HepG2 (cell line): Measurements from ENCODE around the gene TBC1D22A. TPM values are rescaled to one million over a fixed set of nuclear protein-coding genes. Genes with fewer than 3 reads are reported as not detected.

Source experiments
- CREB1 ChIP-seq, 2 experiments: fragments of 450-650 bp in 1 of 2; IDR thresholded peaks; 2 replicates each; pipeline ENCODE4 v1.6.1; 2016 to 2017; ENCODE audit warnings: control low read depth in 1 of 2, mild to moderate bottlenecking in 1 of 2, missing compliant biosample characterization in 1 of 2, missing genetic modification characterization in 1 of 2
- FOSL2 ChIP-seq: sonication (generic); formaldehyde crosslinking; IDR thresholded peaks from 2 replicates; pipeline ENCODE4 v1.4.0; 2020; ENCODE audit warnings: missing genetic modification reagents
- LCORL ChIP-seq, 2 experiments: fragments of 450-650 bp in 1 of 2; sonication (generic) in 1 of 2; formaldehyde crosslinking in 1 of 2; IDR thresholded peaks; 2 replicates each; pipeline versions ENCODE4 v1.5.0 to v1.6.1; 2017 to 2020; ENCODE audit warnings: antibody characterized with exemption in 1 of 2, missing genetic modification reagents in 1 of 2
- MED8 ChIP-seq: sonication (generic); formaldehyde crosslinking; IDR thresholded peaks from 2 replicates; pipeline ENCODE4 v1.8.1; 2023; ENCODE audit warnings: mild to moderate bottlenecking, missing genetic modification reagents; ENCODE audit not compliant: insufficient replicate concordance
- MEIS2 ChIP-seq: sonication (generic); formaldehyde crosslinking; IDR thresholded peaks from 2 replicates; pipeline ENCODE4 v1.9.0; 2021; ENCODE audit warnings: mild to moderate bottlenecking, missing genetic modification reagents
- PAX8 ChIP-seq: sonication (generic); formaldehyde crosslinking; IDR thresholded peaks from 2 replicates; pipeline ENCODE4 v1.8.0; 2022; ENCODE audit warnings: mild to moderate bottlenecking, missing genetic modification reagents, borderline replicate concordance
- RELA ChIP-seq: sonication (generic); formaldehyde crosslinking; IDR thresholded peaks from 2 replicates; pipeline ENCODE4 v1.4.0; 2020; ENCODE audit warnings: missing genetic modification reagents
- RNF2 ChIP-seq: fragments of 450-650 bp; conservative IDR thresholded peaks from 2 replicates; pipeline ENCODE4 v1.6.1; 2016; ENCODE audit warnings: low read depth
- ZC3H13 ChIP-seq: sonication (generic); formaldehyde crosslinking; IDR thresholded peaks from 2 replicates; pipeline ENCODE4 v1.8.1; 2023; ENCODE audit warnings: mild to moderate bottlenecking, missing genetic modification reagents, moderate library complexity
- ZNF253 ChIP-seq: sonication (generic); formaldehyde crosslinking; IDR thresholded peaks from 2 replicates; pipeline ENCODE4 v1.8.0; 2022; ENCODE audit warnings: mild to moderate bottlenecking, missing genetic modification reagents, borderline replicate concordance
- ZNF274 ChIP-seq: sonication (generic); formaldehyde crosslinking; IDR thresholded peaks from 2 replicates; pipeline ENCODE4 v1.5.1; 2020; ENCODE audit warnings: mild to moderate bottlenecking, missing genetic modification reagents
- ZNF652 ChIP-seq: IDR thresholded peaks from 2 replicates; pipeline ENCODE4 v1.6.1; 2016; ENCODE audit warnings: low read depth, borderline replicate concordance
- polyA plus RNA-seq, 8 experiments: library from polyadenylated mRNA; depleted of rRNA in 3 of 8; stranded (reverse) in 7 of 8; unstranded in 1 of 8; fragments of >200 nt; fragmentation: Illumina TruSeq in 4 of 8; extraction: Trizol in 4 of 8; gene quantifications; 2 replicates each; pipeline versions ENCODE4 v1.2.1 to v1.2.3, GENCODE V29; 2011 to 2016; ENCODE audit warnings: low read depth in 4 of 8, missing spikeins in 1 of 8, mixed read lengths in 1 of 8; ENCODE audit not compliant: insufficient read depth in 1 of 8
- total RNA-seq, 5 experiments: library from RNA; depleted of rRNA; stranded (reverse); fragments of >200 nt; fragmentation: Illumina TruSeq; extraction: Trizol; gene quantifications; 2 replicates each; pipeline ENCODE4 v1.2.3, GENCODE V29; 2016; ENCODE audit warnings: low read depth in 1 of 5
- TF ChIP-seq, protein P1 (sequence below): sonication (generic); formaldehyde crosslinking; IDR thresholded peaks from 2 replicates; pipeline ENCODE4 v1.8.0; 2022; ENCODE audit warnings: missing genetic modification reagents, mild to moderate bottlenecking, inconsistent platforms, borderline replicate concordance
- TF ChIP-seq, protein P2 (sequence below): sonication (generic); formaldehyde crosslinking; IDR thresholded peaks from 2 replicates; pipeline ENCODE4 v1.5.0; 2020; ENCODE audit warnings: missing genetic modification reagents, mild to moderate bottlenecking, borderline replicate concordance
- TF ChIP-seq, protein P3 (sequence below): fragments of 450-650 bp; IDR thresholded peaks from 2 replicates; pipeline ENCODE4 v1.6.1; 2017; ENCODE audit warnings: mild to moderate bottlenecking
- TF ChIP-seq, protein P4 (sequence below): IDR thresholded peaks from 2 replicates; pipeline ENCODE4 v1.6.1; 2016
- TF ChIP-seq, protein P5 (sequence below): fragments of 450-650 bp; IDR thresholded peaks from 2 replicates; pipeline ENCODE4 v1.6.1; 2016

TBC1D22A gene
- total and polyA plus RNA-seq, 2 of the 13 experiments (the other 11 are each of a cell fraction or from before 2014, with no cell fraction given): 17.3 to 18.0 TPM

DNA sequence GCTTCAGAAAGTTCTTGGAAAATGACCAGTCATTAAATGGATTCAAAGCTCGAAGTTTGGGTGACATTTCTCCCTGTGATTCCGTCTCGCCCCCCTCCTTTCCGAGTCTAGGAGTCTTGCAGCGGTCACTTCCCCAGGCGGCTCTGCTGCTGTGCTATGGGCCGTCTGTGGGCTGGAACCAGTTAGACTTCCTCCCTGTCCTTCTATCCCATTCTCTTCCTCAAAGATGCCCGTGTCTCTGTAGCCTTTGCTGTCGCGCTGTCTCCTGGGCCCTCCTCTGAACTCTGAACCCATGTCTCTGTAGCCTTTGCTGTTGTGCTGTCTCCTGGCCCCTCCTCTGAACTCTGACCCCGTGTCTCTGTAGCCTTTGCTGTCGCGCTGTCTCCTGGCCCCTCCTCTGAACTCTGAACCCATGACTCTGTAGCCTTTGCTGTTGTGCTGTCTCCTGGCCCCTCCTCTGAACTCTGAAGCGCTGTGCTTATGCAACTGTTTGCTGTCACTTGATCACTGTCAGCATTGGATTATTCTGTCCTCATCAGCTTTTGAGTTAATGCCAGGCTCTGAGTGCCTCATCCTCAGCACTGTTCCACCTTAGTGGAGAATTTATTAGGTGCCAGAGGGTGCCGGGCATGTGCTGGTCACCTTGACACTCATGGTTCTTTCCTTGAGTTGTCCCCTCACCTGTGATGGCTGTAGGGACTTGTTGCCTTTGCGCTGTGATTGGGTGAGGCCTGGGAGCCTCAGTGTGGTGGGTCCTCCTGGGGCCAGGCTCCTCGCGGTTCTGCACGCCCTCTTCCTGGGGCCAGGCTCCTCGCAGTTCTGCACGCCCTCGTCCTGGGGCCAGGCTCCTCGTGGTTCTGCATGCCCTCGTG lies 173.3 kb downstream of the TBC1D22A start (continued):
- TF ChIP-seq, protein P1, sequence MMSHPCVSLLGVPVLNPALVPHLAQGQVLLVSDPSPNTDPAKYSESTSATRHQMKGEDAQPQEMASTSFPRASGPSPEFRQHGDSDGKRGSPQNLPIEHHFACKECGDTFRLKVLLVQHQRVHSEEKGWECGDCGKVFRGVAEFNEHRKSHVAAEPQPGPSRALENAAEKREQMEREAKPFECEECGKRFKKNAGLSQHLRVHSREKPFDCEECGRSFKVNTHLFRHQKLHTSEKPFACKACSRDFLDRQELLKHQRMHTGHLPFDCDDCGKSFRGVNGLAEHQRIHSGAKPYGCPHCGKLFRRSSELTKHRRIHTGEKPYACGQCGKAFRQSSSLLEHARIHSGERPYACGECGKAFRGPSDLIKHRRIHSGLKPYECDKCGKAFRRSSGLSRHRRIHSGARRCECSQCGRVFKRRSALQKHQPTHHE (CRISPR knock-in tag): 0 out of 2 replicates have a peak, but pooled peaks have one; percentile 37
- TF ChIP-seq ZNF274 (CRISPR knock-in tag) (no peak; the same call in 1 of the 2 replicates), ZNF253 (no peak), CREB1 (IDR thresholded peaks at IDR 0.05) (peak; percentile 45; the same call in 1 of the 2 replicates), CREB1 (CRISPR knock-in tag; IDR thresholded peaks at IDR 0.05) (peak; percentile 62; the same call in 1 of the 2 replicates), MEIS2 (CRISPR knock-in tag) (peak; percentile 98), LCORL (IDR thresholded peaks at IDR 0.05) (peak; percentile 47; the same call in 1 of the 2 replicates), LCORL (CRISPR knock-in tag; IDR thresholded peaks at IDR 0.05) (no peak), ZNF652 (CRISPR knock-in tag) (no peak), MED8 (peak; percentile 19), ZC3H13 (CRISPR knock-in tag) (no peak), PAX8 (CRISPR knock-in tag) (peak; percentile 68; the same call in 1 of the 2 replicates), RNF2 (peak; percentile 74; the same call in 1 of the 2 replicates), RELA (CRISPR knock-in tag) (no peak), FOSL2 (CRISPR knock-in tag) (peak; percentile 86)
- TF ChIP-seq, protein P2, sequence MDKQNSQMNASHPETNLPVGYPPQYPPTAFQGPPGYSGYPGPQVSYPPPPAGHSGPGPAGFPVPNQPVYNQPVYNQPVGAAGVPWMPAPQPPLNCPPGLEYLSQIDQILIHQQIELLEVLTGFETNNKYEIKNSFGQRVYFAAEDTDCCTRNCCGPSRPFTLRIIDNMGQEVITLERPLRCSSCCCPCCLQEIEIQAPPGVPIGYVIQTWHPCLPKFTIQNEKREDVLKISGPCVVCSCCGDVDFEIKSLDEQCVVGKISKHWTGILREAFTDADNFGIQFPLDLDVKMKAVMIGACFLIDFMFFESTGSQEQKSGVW: no peak
- TF ChIP-seq, protein P3, sequence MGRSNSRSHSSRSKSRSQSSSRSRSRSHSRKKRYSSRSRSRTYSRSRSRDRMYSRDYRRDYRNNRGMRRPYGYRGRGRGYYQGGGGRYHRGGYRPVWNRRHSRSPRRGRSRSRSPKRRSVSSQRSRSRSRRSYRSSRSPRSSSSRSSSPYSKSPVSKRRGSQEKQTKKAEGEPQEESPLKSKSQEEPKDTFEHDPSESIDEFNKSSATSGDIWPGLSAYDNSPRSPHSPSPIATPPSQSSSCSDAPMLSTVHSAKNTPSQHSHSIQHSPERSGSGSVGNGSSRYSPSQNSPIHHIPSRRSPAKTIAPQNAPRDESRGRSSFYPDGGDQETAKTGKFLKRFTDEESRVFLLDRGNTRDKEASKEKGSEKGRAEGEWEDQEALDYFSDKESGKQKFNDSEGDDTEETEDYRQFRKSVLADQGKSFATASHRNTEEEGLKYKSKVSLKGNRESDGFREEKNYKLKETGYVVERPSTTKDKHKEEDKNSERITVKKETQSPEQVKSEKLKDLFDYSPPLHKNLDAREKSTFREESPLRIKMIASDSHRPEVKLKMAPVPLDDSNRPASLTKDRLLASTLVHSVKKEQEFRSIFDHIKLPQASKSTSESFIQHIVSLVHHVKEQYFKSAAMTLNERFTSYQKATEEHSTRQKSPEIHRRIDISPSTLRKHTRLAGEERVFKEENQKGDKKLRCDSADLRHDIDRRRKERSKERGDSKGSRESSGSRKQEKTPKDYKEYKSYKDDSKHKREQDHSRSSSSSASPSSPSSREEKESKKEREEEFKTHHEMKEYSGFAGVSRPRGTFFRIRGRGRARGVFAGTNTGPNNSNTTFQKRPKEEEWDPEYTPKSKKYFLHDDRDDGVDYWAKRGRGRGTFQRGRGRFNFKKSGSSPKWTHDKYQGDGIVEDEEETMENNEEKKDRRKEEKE: no peak
- TF ChIP-seq, protein P4, sequence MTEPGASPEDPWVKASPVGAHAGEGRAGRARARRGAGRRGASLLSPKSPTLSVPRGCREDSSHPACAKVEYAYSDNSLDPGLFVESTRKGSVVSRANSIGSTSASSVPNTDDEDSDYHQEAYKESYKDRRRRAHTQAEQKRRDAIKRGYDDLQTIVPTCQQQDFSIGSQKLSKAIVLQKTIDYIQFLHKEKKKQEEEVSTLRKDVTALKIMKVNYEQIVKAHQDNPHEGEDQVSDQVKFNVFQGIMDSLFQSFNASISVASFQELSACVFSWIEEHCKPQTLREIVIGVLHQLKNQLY (CRISPR knock-in tag): peak; percentile 72; the same call in 1 of the 2 replicates
- TF ChIP-seq, protein P5, sequence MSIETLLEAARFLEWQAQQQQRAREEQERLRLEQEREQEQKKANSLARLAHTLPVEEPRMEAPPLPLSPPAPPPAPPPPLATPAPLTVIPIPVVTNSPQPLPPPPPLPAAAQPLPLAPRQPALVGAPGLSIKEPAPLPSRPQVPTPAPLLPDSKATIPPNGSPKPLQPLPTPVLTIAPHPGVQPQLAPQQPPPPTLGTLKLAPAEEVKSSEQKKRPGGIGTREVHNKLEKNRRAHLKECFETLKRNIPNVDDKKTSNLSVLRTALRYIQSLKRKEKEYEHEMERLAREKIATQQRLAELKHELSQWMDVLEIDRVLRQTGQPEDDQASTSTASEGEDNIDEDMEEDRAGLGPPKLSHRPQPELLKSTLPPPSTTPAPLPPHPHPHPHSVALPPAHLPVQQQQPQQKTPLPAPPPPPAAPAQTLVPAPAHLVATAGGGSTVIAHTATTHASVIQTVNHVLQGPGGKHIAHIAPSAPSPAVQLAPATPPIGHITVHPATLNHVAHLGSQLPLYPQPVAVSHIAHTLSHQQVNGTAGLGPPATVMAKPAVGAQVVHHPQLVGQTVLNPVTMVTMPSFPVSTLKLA: peak; percentile 33
